GM19240 (cell line): Measurements from ENCODE around the gene USP54.
"Not testable (repeated sequence)": the region's sequence is repeated elsewhere in the genome, so short reads cannot be mapped to it uniquely, and the experiment has no call there.

ENCODE experiments used
- DNase-seq: peaks from one replicate; pipeline ENCODE4 v3.0.0; 2011; ENCODE audit warnings: low spot score; ENCODE audit not compliant: insufficient read length

The USP54 gene, protein sequence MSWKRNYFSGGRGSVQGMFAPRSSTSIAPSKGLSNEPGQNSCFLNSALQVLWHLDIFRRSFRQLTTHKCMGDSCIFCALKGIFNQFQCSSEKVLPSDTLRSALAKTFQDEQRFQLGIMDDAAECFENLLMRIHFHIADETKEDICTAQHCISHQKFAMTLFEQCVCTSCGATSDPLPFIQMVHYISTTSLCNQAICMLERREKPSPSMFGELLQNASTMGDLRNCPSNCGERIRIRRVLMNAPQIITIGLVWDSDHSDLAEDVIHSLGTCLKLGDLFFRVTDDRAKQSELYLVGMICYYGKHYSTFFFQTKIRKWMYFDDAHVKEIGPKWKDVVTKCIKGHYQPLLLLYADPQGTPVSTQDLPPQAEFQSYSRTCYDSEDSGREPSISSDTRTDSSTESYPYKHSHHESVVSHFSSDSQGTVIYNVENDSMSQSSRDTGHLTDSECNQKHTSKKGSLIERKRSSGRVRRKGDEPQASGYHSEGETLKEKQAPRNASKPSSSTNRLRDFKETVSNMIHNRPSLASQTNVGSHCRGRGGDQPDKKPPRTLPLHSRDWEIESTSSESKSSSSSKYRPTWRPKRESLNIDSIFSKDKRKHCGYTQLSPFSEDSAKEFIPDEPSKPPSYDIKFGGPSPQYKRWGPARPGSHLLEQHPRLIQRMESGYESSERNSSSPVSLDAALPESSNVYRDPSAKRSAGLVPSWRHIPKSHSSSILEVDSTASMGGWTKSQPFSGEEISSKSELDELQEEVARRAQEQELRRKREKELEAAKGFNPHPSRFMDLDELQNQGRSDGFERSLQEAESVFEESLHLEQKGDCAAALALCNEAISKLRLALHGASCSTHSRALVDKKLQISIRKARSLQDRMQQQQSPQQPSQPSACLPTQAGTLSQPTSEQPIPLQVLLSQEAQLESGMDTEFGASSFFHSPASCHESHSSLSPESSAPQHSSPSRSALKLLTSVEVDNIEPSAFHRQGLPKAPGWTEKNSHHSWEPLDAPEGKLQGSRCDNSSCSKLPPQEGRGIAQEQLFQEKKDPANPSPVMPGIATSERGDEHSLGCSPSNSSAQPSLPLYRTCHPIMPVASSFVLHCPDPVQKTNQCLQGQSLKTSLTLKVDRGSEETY (N-terminal part only)

DNA sequence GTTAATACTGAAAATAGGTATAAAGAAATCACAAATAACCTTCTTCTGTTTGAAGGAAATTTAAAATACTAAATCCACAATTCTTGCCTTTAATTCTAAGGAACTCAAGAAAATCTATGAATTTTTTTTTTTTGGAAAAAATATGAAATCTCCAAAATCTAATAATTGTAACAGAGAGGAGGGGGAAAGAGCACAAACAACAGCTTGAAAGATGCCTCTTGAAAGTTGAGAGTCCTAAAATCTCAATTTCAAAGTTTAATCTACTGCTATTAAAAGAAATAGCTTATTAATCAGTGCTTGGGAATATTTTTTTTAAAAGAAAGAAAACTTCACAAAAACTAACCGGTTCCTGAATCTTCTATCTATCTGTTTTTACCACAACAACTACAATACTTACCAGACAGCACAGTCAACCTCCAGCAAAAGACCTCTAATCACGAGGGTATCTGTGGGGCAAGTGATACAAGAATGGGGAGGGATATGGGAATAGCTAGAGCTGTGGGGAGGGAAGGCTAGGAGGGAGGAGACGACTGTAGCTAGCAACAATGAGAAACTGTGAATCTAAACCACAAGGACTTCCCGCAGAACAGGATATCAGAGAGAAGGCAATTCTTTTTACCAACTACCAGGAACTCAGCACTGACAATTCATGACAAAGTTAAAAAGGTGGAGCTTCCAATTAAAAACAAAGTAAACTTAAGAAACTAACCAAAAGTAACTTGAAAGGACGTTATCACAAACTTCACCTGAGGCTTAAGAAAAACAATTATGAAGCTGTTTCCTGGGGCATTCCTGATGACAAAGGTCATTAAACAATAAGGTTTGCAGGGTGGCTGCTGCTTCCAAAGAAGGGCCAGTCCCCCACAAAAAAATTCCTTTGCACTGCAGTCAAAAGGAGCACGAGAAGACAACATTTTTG is at the start of gene USP54:
USP54 (minus strand) TSS at position 462 of the 919 bp plus-strand sequence. CDS start 15,684 bp downstream, outside the sequence.
- no peak for DNase-seq

DNA sequence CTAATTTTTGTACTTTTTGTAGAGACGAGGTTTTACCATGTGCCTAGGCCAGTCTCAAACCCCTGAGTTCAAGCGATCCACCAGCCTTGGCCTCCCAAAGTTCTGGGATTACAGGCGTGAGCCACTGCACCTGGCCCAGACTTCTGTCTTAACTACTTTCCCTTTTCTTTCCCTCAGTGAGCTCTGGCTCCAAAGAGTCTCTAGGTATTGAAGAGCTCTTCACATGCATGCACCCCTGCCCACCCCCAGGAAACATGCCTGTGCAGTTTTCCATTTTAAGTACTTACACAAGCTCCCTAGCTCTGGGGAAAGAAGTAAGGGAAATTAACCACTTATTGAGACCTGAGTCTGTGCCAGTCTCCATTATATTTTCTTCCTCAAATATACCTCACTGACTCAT is 48.1 kb upstream of the USP54 start:
- DNase-seq, result no peak

DNA sequence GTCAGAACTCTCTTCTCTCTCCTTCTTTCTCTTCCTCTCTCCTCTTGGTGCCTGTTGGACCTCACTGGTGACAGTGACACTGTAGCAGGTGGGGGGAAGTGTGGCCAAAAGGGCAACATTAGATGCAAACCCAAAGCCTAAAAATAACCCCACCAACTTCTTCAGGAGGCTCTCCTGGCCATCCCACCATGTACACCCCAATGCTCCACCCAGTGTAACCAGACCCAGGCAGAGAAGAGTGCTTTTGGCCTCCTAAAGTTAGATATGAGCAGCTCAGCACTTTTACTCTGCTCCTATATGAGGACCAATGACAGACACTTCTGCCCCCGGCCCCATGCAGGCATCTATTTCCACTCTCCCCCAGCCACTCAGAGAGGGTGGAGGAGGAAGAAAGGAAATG is 44.6 kb upstream of the USP54 start:
- DNase-seq, result no peak

DNA sequence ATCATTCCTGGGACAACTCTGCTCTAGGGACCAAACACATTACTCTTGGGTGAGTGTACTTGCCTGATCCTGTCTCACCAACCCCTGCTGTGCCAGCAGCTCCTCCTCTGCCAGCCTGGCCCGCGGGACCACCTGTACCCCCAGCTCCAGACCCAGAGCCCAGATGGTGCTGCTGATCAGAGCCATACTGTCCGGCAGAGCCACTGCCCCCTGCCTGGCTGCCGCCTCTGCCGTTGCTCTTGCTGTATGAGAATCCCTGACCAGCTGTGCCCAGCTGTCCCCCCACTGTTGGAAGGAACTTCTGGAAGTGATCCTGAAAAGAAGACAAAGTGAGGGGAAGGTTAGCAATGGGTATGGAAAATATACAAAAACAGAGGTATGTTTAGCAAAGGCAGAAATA is 43.3 kb upstream of the USP54 start:
- DNase-seq, result no peak

DNA sequence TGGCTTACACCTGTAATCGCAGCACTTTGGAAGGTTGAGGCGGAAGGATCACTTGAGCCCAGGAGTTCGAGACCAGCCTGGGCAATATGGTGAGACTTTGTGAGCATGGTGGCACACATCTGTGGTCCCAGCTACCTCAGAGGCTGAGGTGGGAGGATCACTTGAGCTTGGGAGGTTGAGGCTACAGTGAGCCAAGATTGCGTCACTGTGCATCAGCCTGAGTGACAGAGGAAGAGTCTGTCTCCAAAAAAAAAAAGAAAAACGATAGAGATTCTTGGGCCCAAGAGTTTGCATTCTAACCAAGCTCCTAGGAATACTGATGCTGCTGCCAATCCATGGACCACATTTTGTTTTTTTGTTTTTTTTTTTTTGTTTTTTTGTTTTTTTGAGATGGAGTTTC is 38.0 kb upstream of the USP54 start:
- no peak for DNase-seq

DNA sequence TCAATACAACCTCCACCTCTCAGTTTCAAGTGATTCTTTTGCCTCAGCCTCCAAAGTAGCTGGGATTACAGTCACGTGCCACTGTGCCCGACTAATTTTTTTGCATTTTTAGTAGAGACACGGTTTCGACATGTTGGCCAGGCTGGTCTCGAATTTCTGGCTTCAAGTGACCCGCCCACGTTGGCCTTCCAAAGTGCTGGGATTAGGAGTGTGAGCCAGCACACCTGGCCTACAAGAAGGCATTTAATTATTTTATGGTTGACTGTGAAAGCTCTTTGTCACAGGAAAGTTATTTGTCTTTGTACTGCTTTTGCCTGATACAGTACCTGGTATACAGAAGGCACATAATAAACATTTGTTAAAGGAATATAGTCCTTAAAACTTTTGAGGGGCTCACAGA is 37.3 kb upstream of the USP54 start:
- DNase-seq, result no peak

DNA sequence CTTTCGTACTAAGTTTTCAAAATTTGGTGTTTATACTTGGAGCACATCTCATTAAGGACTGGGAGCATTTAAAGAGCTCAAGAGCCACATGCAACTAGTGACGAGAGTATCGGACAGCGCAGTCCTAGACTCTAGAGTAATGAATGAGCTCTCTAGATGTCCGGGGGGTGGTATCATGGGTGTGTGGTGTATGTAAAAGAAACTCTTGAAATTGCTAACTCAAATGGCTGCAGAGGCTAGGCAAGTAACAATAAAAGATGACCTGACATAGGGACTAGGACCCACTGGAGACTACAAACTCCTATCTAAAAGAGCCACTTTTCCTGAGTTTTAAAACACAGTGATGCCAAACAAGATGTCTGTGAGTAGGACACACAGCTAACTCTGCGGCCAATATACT is 36.2 kb upstream of the USP54 start:
- DNase-seq, result no peak

DNA sequence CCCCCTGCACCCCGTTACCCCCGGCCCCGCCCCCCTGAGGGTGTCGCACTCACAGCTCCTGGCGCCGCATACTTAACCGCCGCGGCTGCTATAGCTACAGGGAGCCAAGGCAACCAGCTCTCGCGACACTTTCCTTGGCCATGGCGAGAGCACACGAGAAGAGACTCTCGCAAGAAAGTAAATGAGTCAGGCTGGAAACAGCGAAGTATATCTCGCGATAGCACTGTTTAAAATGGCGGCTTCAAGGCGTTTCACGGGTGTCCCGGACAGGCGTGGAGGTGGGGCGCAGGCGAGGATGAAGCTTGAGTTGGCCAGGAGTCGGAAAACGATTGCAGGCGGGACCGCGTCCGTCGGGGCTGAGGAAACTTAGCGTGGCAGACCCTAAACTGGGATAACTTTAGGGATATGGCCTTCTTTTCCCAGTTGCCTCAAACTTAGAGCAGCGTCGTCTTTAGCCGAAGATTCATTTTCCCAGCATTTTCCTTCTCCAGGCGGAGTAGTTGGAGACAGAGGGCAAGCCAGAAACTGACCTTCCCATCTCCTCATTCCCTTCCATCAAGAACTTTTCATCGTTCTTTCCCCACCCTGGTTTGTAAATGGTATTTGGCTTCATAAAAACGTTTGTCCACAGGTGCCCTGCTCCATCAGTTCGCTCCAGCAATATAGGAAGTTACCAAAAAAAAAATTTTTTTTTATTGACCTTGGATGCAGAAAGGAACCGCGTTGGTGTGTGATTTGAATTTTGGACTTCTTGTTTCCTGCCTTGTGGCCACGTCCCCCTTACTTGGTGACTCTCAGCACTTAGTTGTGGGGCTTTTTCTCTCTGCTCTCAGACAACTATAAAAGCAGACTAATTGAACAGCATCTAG is 35.0 kb upstream of the USP54 start:
- peak; percentile 95 for DNase-seq

DNA sequence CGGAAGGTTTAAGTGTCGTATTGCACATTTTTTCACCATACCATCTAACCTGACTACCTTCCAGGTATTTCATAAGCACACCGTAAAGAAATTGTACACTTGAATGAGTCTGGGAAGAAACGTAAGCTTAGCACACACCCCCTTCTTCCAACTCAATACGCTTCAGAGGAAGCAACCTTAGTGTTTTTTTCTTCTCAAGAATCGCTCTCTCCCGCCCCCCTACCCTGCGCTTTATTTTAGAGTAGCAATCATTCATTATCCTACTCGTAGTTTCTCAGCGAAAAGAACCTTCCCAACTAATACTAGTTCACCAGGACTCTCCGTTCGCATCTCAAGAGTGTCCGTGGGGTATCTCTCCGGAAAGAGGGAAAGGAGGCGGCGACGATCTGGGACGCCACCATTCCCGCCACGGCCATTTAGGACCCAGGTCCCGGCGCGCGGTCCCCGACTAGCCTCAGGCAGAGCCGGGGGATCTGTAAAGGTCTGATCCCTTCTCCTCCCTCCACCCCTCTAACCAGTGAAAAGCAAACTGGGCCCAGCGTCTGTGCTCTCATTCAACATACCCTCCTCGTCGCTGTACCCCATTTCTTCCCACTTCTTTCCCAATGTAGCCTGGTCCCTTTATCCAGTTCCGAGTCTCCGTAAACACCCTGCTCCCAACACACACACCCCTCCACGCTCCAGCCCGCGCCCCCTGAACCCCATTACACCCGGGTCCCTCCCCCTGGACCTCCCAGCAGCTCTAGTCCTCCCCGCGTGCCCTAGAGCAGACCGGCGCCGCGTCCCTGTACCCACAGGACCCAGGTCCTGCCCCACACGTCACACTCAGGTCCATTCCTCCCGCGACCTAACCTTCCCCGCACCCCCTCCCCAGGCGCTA is 34.1 kb upstream of the USP54 start:
- DNase-seq, result no peak

DNA sequence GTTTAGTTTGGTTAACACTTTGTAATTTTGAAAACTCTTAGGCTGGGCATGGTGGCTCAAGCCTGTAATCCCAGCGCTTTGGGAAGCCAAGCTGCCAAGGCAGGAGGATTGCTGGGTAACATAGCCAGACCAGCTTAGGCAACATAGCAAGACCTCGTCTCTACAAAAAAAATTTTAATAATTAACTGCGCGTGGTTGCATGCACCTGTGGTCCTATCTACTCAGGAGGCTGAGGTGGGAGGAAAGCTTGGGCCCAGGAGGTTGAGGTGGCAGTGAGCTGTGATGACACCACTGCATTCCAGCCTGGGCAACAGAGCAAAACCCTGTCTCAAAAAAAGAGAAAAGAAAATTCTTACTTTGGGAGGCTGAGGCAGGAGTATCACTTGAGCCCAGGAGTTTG is 31.9 kb upstream of the USP54 start:
- DNase-seq, result no peak

DNA sequence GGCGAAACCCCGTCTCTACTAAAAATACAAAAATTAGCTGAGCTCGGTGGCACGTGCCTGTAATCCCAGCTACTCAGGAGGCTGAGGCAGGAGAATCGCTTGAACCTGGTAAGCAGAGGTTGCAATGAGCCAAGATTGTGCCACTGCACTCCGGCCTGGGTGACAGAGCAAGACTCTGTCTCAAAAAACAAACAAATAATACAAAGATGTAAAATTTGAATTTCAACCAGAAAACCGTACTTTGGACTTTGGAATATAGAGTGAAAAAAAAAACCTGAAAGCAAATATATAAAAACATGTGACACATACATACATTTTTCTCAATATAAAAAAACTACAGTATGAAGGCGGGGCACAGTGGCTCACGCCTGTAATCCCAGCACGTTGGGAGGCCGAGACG is 29.8 kb upstream of the USP54 start:
- DNase-seq, result not testable (repeated sequence)

DNA sequence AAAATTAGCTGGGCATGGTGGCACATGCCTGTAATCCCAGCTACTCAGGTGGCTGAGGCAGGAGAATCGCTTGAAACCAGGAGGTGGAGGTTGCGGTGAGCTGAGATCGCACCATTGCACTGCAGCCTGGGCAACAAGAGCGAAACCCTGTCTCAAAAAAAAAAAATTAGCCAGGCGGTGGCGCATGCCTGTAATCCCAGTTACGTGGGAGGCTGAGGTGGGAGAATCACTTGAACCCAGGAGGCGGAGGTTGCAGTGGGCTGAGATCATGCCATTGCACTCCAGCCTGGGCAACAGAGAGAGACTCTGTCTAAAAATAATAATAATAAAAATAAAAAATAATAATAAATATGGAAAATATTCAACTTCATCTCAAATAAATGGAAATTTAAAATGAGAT is 26.0 kb upstream of the USP54 start:
- DNase-seq, result not testable (repeated sequence)

DNA sequence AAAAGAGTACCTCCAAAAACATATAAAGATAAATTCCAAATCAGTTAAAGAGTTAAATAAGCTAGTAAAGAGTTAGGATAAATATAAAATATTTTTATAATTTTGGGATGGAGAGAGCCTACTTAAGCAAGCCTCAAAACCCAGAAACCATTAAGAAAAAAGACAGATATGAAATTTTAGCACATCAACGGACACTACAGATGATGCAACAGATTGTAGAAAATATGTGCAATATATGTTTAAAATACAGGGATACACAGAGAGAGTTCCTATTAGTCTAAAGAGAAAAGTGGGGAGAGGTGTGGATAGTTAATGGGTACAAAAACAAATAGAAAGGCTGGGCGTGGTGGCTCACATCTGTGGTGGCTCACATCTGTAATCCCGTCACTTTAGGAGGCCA is 23.6 kb upstream of the USP54 start:
- no peak for DNase-seq

DNA sequence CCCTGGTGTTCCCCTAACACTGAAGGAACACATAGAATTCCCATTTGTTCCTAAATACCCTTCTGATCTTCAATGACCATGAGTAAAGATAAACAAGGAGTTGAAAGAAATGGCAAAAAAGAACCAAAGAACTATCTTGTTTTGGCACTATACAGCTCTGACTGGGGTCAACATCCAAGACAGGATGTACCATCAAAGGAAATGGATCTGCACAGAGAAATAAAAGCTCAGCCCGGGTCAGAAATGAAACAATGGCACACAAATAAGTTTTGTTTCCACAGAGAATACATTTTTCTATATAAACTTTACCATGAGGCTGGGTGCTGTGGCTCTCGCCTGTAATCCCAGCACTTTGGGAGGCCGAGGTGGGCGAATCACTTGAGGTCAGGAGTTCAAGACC is 18.0 kb upstream of the USP54 start:
- DNase-seq, result no peak

DNA sequence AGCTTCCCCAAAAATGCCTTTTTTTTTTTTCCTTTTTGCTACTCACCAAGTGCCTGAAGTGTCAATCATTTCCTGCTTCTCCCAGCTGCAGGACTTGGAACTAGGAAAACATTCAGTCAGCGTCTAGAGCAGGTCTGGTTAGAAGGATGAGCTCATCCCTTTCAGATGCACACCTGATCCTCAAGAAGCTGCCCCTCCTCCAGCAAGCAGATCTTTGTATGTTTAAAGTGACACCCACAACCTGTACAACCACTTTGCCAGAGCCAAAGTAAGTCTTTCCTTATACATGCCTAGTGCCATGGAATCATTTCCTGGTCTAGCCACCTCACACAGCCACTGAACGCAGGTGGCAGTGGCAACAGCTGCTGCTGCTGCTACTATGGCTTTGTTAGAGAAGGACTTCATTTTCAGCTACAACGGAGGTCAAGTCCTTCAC is 10.4 kb upstream of the USP54 start:
- no peak for DNase-seq

DNA sequence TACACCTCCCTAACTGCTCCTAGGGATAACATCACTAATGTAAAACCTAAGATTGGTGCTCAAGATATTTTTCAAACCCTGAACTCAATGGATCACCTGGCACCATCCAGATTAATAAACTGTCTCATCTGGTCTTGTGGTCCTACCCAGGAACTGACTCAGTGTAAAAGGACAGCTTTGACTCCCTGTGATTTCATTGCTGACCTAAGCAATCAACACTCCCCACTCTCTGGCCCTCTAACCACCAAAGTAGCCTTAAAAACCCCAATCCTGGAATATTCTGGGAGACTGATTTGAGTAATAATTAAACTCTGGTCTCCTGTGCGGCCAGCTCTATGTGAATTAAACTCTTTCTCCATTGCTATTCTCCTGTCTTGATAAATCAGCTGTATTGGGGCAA is 6.2 kb upstream of the USP54 start:
- no peak for DNase-seq

DNA sequence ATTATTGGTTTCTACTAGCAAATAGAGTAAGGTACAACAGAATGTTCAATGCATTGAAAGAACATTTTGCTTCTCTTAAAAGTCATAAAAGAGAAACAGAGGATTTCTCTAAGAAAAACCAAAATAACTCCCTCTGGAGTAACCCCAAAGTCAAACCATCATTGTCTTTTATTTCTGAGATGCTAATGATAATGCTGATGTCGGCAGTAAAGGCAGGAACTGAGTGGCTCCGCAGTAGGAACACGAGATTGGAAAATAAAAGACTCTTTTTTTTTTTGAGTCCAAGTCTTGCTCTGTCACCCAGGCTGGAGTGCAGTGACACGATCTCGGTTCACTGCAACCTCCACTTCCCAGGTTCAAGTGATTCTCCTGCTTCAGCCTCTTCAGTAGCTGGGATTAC is 2.7 kb upstream of the USP54 start:
- DNase-seq, result no peak

DNA sequence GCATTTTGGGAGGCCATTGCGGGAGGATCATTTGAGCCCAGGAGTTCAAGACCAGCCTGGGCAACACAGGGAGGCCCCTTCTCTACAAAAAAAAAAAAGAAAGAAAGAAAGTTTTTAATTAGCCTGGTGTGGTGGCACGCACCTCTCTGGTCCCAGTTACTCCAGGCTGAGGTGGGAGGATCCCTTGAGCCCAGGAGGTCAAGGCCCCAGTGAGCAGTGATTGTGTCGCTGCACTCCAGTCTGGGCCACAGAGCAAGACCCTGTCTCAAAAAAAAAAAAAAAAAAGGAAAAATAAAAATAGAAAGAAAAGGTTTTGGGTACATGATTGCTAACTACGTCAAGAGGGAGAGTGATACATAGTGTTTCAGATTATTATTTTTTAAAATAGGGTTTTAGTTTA is 2.0 kb upstream of the USP54 start:
- no peak for DNase-seq
